HG03139 (cell line): ENCODE measurements around the gene SMYD5.

Experiments used
- ATAC-seq: cut with Tn5 transposase; IDR thresholded peaks from one replicate; pipeline ENCODE4 v1.9.1; 2021; ENCODE audit not compliant: unreplicated experiment

The SMYD5 gene

DNA sequence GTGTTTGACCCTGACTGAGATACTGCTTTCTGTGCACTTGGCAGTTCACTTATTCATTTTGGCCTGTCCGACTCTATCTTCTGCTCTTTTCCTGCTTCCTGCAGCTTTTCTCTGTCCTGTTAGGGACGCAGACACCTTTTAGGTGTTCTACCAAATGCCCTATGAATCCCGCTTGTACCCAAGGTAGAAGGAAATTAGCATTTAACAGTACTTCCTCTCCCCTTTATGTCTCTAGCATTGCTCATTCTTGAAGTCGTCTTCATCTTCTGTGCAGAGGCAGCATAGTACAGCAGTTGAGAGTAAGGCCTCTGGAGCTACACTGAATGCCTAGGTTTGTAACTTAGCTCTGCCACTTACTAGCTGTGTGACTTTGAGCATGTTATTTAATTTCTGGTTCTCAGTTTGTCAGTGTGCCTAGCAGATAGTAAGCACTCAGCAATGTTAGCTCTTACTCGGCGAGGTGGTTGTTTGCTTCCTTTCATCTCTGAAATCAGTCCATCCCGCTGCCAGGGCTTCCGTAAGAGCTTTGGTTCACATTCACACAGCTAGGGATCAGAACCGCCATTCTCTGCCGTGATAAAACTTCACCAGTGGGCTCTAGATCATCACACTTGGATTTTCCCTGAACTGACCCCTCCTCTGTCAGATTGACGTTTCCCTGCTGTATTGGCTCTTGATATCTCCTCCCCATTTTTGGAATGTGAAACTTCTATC lies 21.4 kb downstream of the SMYD5 start:
- ATAC-seq: no peak

- no peak for ATAC-seq
Observed at GRCh38 chr2:73237168-73237567, 23.1 kb downstream of the SMYD5 start.

- no peak for ATAC-seq
Observed at GRCh38 chr2:73238149-73238548, 24.1 kb downstream of the SMYD5 start.

GRCh38 chr2:73238976-73239375 lies 24.9 kb downstream of the SMYD5 start:
- ATAC-seq: no peak

DNA sequence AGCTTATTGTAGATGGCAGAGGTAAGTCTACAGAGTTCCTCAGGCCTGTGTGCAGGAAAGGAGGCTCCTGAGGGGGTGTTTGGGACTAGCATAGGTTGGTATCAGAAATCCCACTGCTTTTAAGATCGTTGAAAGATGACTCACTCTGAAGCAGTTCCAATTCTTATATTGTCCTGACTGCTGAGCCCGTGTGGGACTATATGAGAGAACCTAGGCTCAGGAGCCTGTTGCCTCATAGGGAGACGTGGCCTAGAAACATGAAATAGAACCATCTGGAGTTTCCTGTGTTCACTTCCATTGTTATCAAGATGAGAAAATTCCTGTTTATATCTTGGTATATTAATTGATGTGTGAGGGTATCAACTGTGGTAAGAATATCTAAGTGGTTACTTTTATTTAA lies 25.7 kb downstream of the SMYD5 start:
- no peak for ATAC-seq

DNA sequence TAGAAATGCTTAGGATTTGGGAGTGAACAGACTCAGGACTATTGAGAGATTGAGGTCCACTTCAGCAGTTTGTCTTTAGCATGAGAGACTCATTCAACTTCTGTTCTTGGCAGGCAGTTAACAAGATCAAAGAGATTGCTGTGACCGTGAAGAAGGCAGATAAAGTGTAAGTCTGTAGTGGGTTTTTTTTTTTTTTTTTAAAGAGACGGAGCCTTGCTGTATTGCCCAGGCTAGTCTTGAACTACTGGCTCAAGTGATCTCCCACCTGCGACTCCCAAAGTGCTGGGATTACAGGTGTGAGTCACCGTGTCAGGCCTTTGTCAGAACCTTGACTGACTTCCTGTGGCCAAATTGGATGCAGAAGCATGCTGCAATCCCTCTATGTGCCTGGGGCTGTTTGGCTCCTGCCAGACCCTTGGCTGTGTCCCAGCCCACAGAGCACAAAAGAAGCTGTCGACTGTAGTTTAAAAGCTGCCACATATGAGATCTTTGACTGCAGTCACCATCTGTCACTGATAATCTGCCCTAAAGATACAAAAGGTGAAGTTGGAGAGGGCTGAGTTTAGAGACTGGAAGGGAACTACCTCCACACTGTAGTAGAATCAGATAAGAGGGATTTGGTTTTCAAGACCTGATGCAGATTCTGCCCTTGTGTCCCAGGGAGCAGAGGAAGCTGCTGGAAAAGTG lies 30.0 kb downstream of the SMYD5 start:
- no peak for ATAC-seq

DNA sequence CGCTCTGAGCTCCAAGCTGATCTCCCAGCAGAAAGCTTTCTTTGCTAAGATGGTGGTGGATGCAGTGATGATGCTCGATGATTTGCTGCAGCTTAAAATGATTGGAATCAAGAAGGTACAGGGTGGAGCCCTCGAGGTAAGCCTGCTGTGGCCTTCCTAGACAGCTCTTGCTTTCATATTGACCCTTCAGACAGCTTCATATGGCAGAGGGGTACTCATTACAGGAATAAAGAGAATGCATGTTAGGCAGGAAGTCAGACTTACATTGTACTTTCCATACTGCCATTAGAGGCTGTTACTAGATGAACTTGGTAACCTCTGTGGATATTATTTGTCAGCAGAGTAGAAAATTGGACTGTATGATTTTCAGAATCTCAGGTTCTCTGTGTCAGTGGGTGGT lies 30.5 kb downstream of the SMYD5 start:
- no peak for ATAC-seq

- no peak for ATAC-seq
Observed at GRCh38 chr2:73246850-73247249, 32.8 kb downstream of the SMYD5 start.

DNA sequence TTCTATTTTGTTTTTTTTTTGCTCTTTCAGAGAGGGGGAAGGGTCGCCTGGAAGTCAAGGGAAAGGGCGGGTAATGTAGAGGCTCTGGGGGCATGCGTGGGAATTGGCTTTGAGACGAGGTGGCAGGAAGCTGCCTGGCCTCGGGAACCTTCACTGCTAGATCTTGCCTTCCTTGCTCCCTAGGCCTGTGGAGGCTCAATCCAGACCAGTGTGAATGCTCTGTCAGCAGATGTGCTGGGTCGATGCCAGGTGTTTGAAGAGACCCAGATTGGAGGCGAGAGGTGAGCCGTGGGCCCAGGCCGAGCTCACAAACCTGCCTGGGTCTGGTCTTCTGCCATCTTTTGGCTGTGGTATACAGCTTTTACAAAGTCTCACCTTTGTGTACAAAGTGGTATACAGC lies 35.6 kb downstream of the SMYD5 start:
- no peak for ATAC-seq

- ATAC-seq: no peak
Observed at GRCh38 chr2:73250872-73251846, 37.1 kb downstream of the SMYD5 start.

DNA sequence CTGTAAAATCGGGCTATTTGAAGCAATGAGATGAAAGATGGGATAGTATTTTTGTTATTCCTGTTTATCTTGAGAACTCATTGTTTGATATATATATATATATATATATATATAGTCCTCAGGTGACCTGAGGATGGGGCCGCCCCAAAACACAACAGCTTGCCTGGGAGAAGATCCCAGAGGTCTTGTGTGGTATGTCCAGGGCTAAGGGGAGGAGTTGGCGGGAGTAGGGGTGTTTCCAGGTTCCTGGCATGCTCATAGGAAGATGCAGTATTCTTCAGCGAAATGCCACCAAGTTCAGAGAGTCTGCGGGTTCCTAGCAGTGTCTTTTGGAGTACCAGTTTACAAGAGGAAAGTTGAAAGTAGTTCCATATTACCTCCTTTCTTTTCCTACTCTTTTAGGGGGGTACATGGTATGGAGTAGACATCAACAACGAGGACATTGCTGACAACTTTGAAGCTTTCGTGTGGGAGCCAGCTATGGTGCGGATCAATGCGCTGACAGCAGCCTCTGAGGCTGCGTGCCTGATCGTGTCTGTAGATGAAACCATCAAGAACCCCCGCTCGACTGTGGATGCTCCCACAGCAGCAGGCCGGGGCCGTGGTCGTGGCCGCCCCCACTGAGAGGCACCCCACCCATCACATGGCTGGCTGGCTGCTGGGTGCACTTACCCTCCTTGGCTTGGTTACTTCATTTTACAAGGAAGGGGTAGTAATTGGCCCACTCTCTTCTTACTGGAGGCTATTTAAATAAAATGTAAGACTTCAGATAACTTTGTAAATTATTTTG lies 38.4 kb downstream of the SMYD5 start:
- no peak for ATAC-seq

DNA sequence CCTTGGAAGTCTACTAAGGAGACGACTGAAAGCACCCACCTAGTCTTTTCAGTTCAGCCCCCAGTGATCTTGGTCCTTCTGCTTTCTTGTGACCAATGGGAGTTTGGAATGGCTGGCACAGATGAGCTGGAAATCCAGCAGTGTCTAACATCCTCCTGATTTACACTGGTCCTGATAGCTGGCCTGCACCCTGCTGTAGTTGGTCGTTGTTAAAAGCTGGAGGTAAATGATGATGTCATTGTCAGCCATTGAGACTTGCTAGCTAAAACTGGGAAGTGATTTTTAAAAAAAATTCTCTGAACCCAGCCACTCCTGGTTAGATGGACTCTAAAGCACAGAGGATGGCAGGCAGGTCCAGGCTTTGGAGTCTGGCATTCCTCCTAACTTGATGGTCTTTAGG lies 39.4 kb downstream of the SMYD5 start:
- no peak for ATAC-seq

- ATAC-seq: no peak
Observed at GRCh38 chr2:73253901-73254300, 39.9 kb downstream of the SMYD5 start.

DNA sequence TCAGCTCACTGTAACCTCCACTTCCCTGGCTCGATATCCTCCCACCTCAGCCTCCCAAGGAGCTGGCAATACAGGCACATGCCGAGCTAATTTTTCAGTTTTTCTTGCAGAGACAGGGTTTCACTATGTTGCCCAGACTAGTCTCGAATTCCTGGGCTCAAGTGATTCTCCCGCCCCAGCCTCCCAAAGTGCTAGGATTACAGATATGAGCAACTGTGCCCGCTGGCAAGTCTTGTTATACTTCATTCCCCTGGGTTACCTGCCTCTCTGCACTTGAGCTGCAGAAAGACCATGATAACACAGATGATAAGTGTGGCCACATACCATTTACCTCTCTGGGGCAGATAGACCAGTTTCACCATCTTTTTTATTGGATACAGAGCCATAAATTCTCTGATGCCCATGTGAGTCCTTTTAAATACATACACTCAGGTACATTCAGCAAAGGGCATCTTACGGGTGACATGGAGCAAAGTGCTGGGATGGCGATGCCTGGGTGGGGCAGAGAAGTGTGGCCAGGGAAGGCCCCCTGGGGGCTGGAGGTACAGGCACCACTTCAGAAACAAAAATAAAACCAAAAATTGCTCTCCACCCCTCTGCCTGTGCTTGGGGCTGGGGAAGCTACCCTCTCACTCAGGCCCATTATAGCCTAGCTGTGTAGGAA lies 40.4 kb downstream of the SMYD5 start:
- no peak for ATAC-seq

- no peak for ATAC-seq
Observed at GRCh38 chr2:73255007-73255644, 41.1 kb downstream of the SMYD5 start.

DNA sequence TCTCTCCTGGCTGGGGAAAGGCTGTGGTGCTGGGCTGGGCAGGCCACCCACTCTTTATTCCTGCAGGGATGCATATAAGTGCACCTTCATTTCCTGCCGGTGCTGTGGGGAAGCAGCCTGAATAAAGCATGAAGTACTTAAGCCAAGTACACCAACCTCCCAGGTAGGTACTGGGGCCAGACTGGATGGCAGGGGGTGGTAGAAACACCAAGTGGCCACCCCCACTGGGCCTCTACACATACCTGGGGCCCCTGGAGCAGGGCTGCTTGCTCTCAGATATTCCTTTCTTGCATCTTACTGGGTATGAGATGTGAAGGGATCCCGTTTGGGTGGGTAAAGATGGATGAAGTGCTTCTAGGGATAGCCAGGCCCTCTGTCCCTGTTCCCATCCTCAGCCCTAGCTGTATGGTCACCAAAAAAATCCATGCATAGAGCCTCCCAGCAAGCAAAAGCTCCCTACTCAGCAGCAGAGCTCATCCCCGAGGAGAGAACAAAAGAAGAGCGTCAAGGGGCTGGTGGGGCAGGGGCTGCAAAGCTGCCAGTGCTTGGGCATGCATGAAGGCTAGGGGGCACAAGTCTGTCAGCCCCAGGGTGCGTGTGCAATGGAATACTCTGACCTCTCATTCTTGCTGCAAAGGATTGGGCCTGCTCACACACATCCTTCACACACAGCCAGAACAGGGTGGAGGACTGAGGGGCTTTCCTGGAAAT lies 42.0 kb downstream of the SMYD5 start:
- ATAC-seq: no peak

GRCh38 chr2:73256618-73256922 lies 42.5 kb downstream of the SMYD5 start:
- no peak for ATAC-seq

GRCh38 chr2:73257021-73257420 lies 43.0 kb downstream of the SMYD5 start:
- no peak for ATAC-seq

DNA sequence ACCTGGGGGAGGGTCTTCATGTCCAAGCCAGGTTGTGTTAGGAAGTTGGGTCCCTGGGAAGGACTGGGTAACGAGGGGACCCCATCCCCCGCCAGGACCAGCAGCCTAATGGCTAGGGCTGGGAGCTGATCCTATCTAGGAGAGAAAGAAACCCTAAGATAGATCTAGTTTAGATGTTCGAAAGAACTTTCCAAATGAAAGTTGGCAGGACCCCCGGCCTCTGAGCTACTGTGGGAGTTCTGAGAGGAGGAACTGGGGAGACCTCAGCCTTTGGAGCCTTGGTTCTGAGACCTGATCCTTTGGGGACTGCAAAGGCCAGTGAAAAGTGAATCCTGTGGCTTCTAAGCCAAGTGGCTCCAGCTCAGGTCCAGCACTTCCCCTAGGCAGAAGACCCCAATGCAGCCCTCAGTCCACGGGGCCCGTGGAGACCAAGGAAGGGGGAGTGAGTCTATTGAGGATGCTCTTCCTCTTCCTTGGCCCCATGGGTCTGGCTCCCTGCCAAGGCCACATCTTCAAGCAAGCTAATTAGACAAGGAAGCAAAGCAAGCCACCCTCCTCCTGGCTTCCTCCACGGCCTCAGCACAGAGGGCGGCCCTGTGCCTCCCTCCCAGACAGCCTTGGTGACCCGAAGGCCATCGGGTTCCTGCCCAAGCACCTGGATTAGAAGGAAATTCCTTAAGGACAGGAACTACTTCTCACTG lies 43.5 kb downstream of the SMYD5 start:
- ATAC-seq: no peak
